ENCODE results near the gene BRD4.

Gene BRD4

DNA sequence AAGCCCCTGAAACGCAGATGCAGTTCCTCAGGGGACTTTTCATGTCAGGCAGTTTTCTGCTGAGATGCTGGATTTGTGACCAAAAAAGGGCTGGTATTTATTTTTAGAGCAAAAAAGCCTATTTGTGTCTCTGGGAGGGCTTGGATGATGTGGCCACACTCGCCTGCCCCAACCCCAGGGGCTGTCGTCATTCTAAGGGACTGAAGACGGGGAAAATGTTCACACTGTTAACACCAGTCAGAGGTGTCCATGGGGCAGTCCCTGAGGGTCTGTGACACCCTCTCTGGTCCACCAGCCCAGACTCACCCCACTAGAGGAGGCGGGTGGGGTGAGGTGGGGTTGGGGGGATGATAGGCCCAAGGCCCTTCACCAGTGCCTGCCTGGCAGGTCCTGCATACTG, 84.2 kb downstream of the BRD4 start:
- Histone ChIP-seq H3K27me3 (no peaks in the 10 kb centered on the region), H3K36me3 (peaks cover 100% of the 10 kb centered on the region), H3K27ac (no peak overlapping the region), H3K4me3 (ENCODE audit: low read depth in 1 of 2, low read length in 1 of 2) (no peak overlapping the region), H3K4me1 (ENCODE audit: control insufficient read depth in 1 of 2, insufficient read depth in 1 of 2, low read depth in 1 of 2, low read length in 1 of 2) (no peaks in the 10 kb centered on the region), H3K9me3 (no peaks in the 10 kb centered on the region)
- TF ChIP-seq CTCF (IDR thresholded peaks at IDR 0.05), result no peak

DNA sequence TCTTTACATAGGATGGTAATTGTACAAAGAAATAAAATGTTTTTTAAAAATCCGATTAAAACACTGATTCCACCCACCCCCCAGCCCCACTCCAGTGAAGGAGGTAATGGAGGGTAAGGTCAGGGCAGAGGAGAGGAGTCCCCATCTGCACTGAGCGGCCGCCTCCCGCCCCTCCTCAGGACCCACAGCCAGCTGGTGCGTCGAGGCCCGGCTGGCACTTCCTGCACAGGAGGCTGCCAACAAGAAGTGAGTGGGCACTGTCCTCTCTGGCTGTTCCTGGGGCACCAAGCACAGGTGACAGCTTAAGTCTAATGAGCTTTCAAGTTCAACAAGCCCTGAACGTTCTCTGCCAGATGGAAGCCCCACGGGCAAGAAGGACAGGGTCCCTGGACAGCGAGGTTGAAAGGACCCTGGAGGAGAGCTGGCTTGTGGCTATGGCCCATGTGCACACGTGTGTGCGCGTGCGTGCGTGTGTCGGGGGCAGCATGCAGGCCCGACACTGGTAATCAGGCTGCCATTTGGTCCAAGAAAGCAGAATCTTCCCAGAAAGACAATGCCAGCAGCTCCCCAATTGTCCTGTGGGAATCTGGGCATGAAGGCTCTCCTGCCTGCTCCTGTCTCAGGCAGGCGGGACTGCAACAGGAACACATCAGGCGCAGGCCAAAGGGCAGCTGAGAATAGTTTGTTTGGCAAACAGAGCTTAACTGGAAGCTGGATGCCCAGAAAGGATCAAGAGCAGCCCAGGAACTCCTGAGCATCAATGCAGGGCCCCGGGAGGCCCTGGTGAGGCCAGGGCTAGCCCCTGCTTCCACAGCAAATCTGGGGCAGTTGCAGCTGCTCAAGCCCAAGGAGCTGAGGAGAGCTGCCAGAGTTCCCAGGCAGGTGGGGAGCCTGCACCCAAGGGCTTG, 85.0 kb downstream of the BRD4 start:
- Histone ChIP-seq H3K4me3 (ENCODE audit: low read depth in 1 of 2, low read length in 1 of 2) (no peak overlapping the region), H3K27me3 (no peaks in the 10 kb centered on the region), H3K9me3 (no peaks in the 10 kb centered on the region), H3K4me1 (ENCODE audit: control insufficient read depth in 1 of 2, insufficient read depth in 1 of 2, low read depth in 1 of 2, low read length in 1 of 2) (no peaks in the 10 kb centered on the region), H3K27ac (no peak overlapping the region), H3K36me3 (peaks cover 100% of the 10 kb centered on the region)
- TF ChIP-seq CTCF (IDR thresholded peaks at IDR 0.05), result no peak

- Histone ChIP-seq H3K36me3 (peaks cover 100% of the 10 kb centered on the region), H3K4me3 (ENCODE audit: low read depth in 1 of 2, low read length in 1 of 2) (no peak overlapping the region), H3K27ac (no peak overlapping the region)
Measured at GRCh38 chr19:15246198-15246481, 86.2 kb downstream of the BRD4 start.

GRCh38 chr19:15245370-15246197, 86.8 kb downstream of the BRD4 start:
- Histone ChIP-seq H3K36me3 (peaks cover 100% of the 10 kb centered on the region), H3K4me1 (ENCODE audit: control insufficient read depth in 1 of 2, insufficient read depth in 1 of 2, low read depth in 1 of 2, low read length in 1 of 2) (no peaks in the 10 kb centered on the region), H3K27ac (no peak overlapping the region), H3K27me3 (no peaks in the 10 kb centered on the region), H3K9me3 (no peaks in the 10 kb centered on the region), H3K4me3 (ENCODE audit: low read depth in 1 of 2, low read length in 1 of 2) (no peak overlapping the region)
- TF ChIP-seq CTCF (IDR thresholded peaks at IDR 0.05), result no peak

More at GRCh38 chr19:15246198-15246481, 86.2 kb downstream of the BRD4 start:
- no peaks in the 10 kb centered on the region for H3K27me3 ChIP-seq
- H3K9me3 ChIP-seq, result no peaks in the 10 kb centered on the region
- TF ChIP-seq CTCF (IDR thresholded peaks at IDR 0.05), result no peak
- H3K4me1 ChIP-seq (ENCODE audit: control insufficient read depth in 1 of 2, insufficient read depth in 1 of 2, low read depth in 1 of 2, low read length in 1 of 2), result no peaks in the 10 kb centered on the region

DNA sequence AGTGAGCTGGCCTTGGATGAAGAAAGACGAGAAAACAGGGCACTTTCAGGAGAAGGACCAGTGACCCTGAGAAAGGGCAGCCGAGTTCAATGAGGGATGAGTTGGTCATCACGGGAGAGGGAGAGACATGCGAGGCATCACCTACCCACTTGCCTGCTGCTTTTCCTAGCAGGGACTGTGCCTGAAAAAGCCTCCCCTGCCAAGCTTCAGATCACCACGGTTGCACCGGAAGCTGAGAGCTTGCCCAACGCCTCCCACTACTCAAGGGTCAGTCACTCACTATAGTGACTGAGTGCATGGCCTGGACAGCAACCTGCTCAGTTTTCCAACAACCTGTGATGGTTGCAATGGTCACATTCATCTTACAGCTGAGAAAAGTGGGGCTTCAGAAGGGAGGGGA, 87.5 kb downstream of the BRD4 start:
- H3K4me1 ChIP-seq (ENCODE audit: control insufficient read depth in 1 of 2, insufficient read depth in 1 of 2, low read depth in 1 of 2, low read length in 1 of 2), result no peaks in the 10 kb centered on the region
- TF ChIP-seq CTCF (IDR thresholded peaks at IDR 0.05), result no peak
- no peak overlapping the region for H3K27ac ChIP-seq
- no peaks in the 10 kb centered on the region for H3K9me3 ChIP-seq
- H3K27me3 ChIP-seq, result no peaks in the 10 kb centered on the region
- no peak overlapping the region for H3K4me3 ChIP-seq (ENCODE audit: low read depth in 1 of 2, low read length in 1 of 2)
- H3K36me3 ChIP-seq, result peaks cover 100% of the 10 kb centered on the region

All from neutrophil (primary cell).